Esophagus muscularis mucosa (tissue), 4 donors: ENCODE data around the gene PTPN6. TPM values are rescaled to one million over a fixed set of nuclear protein-coding genes. Genes with fewer than 3 reads are reported as not detected.

Experiments
- DNase-seq: peaks from one replicate; pipeline ENCODE4 v3.0.0-alpha.2; 2017; ENCODE audit errors: extremely low spot score
- H3K27ac ChIP-seq, 4 donors: fragments of 200-600 bp; sonication (generic); replicated peaks in 1 of 4; 1 replicate in 3 of 4; 2 replicates in 1 of 4; pipeline ENCODE4 v1.5.1; 2016 to 2019; ENCODE audit warnings: mild to moderate bottlenecking in 1 of 4
- H3K27me3 ChIP-seq, 4 donors: fragments of 200-600 bp; sonication (generic); one replicate each; pipeline versions ENCODE4 v1.5.1 to v1.6.0; 2016 to 2019
- H3K36me3 ChIP-seq, 4 donors: fragments of 200-600 bp; sonication (generic); one replicate each; pipeline ENCODE4 v1.5.1; 2016 to 2019
- H3K4me1 ChIP-seq, 4 donors: fragments of 200-600 bp; sonication (generic); one replicate each; pipeline ENCODE4 v1.5.1; 2016 to 2019
- H3K4me3 ChIP-seq, 4 donors: fragments of 200-600 bp; sonication (generic); 1 replicate in 2 of 4; 2 replicates in 2 of 4; pipeline ENCODE4 v1.5.1; 2016 to 2019; ENCODE audit warnings: mild to moderate bottlenecking in 4 of 4, moderate library complexity in 1 of 4
- H3K9me3 ChIP-seq, 4 donors: fragments of 200-600 bp; sonication (generic); 1 replicate in 3 of 4; 2 replicates in 1 of 4; pipeline ENCODE4 v1.5.1; 2016 to 2019
- EP300 ChIP-seq: sonication (generic); formaldehyde crosslinking; IDR thresholded peaks from one replicate; pipeline ENCODE4 v1.6.1; 2017; ENCODE audit warnings: antibody characterized with exemption
- POLR2A ChIP-seq: fragments of 450-650 bp; IDR thresholded peaks from one replicate; pipeline ENCODE4 v1.6.1; 2017; ENCODE audit warnings: antibody characterized with exemption, moderate library complexity, mild to moderate bottlenecking, low read depth
- POLR2AphosphoS5 ChIP-seq, 2 donors: sonication (generic); formaldehyde crosslinking; IDR thresholded peaks; one replicate each; pipeline ENCODE4 v1.6.1; 2017; ENCODE audit warnings: antibody characterized with exemption in 2 of 2
- WGBS: methylation state at CpG from one replicate; pipeline ENCODE4 v1.1.5; 2018; 5-methylcytosine and 5-hydroxymethylcytosine counted together
- intact Hi-C: fragments of 100-400 bp; cut with DNase I; formaldehyde crosslinking; loops from one replicate; pipeline ENCODE4 v1.15.1; 2023
- total RNA-seq, 4 donors: library from RNA; depleted of rRNA; stranded (reverse); fragments of >200 nt; gene quantifications; one replicate each; pipeline versions ENCODE4 v1.1.0 to v1.2.1, GENCODE V29; 2016
- TF ChIP-seq, protein P1 (sequence below), 3 experiments: fragments of 200-600 bp in 2 of 3; fragments of 450-650 bp in 1 of 3; sonication (generic) in 2 of 3; IDR thresholded peaks; one replicate each; pipeline ENCODE4 v1.5.1; 2017 to 2019; ENCODE audit warnings: antibody characterized with exemption in 3 of 3, mild to moderate bottlenecking in 2 of 3, moderate library complexity in 1 of 3

Gene PTPN6
- total RNA-seq, 4 donors from 2014 or later, result 9.1 to 16.9 (median 13.3) TPM

DNA sequence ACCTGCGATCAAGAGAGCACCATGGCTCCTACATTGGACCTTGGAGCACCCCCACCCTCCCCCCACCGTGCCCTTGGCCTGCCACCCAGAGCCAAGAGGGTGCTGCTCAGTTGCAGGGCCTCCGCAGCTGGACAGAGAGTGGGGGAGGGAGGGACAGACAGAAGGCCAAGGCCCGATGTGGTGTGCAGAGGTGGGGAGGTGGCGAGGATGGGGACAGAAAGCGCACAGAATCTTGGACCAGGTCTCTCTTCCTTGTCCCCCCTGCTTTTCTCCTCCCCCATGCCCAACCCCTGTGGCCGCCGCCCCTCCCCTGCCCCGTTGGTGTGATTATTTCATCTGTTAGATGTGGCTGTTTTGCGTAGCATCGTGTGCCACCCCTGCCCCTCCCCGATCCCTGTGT, 9.4 kb upstream of the PTPN6 start:
- WGBS, result 67% methylated on average over 10 of the region's 12 CpGs
- intact Hi-C loops, result no loop called here
- no peaks in the 10 kb centered on the region for H3K27me3 ChIP-seq
- H3K36me3 ChIP-seq, result peaks cover 0 to 53% (median 46%) of the 10 kb centered on the region in 4 donors
- no peaks in the 10 kb centered on the region for H3K9me3 ChIP-seq
- peak overlapping the region; percentile 13 to 96 (median 60) for H3K27ac ChIP-seq
- H3K4me1 ChIP-seq, result peaks cover 54 to 82% (median 79%) of the 10 kb centered on the region in 4 donors
- no peak overlapping the region for H3K4me3 ChIP-seq
- TF ChIP-seq EP300 (no peak), POLR2AphosphoS5 (IDR thresholded peaks at IDR 0.05) (peak in 1 of 2 donors; percentile 28), POLR2A (no peak)
- TF ChIP-seq, protein P1, sequence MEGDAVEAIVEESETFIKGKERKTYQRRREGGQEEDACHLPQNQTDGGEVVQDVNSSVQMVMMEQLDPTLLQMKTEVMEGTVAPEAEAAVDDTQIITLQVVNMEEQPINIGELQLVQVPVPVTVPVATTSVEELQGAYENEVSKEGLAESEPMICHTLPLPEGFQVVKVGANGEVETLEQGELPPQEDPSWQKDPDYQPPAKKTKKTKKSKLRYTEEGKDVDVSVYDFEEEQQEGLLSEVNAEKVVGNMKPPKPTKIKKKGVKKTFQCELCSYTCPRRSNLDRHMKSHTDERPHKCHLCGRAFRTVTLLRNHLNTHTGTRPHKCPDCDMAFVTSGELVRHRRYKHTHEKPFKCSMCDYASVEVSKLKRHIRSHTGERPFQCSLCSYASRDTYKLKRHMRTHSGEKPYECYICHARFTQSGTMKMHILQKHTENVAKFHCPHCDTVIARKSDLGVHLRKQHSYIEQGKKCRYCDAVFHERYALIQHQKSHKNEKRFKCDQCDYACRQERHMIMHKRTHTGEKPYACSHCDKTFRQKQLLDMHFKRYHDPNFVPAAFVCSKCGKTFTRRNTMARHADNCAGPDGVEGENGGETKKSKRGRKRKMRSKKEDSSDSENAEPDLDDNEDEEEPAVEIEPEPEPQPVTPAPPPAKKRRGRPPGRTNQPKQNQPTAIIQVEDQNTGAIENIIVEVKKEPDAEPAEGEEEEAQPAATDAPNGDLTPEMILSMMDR (IDR thresholded peaks at IDR 0.05), result no peak
- DNase-seq, result no peak

DNA sequence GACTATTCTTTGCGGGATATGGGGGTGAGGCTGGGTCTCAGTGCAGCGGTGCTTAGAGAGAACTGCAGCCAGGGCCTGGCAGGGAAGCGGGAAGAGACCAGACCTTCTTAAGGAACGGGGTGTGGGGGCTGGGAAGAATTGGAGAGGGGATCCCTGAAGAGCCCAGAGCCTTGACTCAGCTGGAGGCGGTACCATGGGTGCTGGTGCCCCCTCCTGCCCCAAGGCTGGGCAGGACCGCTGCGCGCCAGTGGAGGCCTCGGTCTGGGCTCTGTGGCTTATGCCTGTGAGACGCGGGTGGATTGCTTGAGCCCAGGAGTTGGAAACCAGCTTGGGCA, 8.9 kb upstream of the PTPN6 start:
- Histone ChIP-seq H3K4me3 (no peak overlapping the region), H3K27ac (peak overlapping the region; percentile 91 to 97 (median 96)), H3K9me3 (no peaks in the 10 kb centered on the region), H3K4me1 (peaks cover 52 to 80% (median 77%) of the 10 kb centered on the region in 4 donors), H3K36me3 (peaks cover 0 to 50% (median 47%) of the 10 kb centered on the region in 4 donors), H3K27me3 (no peaks in the 10 kb centered on the region)
- 85% methylated on average over 11 of the region's 11 CpGs for WGBS
- intact Hi-C loops, result no loop called here
- DNase-seq, result no peak
- TF ChIP-seq EP300 (no peak), POLR2A (no peak), POLR2AphosphoS5 (IDR thresholded peaks at IDR 0.05) (no peak)
- TF ChIP-seq, protein P1 (IDR thresholded peaks at IDR 0.05), result no peak

DNA sequence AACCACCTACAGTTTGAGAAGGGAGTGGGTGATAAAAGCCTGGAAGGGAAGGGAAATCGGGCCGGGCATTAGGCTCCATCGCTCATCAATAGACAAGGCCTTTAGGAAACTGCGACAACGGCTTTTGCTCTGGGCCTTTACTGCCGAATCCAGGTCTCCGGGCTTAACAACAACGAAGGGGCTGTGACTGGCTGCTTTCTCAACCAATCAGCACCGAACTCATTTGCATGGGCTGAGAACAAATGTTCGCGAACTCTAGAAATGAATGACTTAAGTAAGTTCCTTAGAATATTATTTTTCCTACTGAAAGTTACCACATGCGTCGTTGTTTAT, 7.8 kb upstream of the PTPN6 start:
- Histone ChIP-seq H3K36me3 (peaks cover 0 to 53% (median 47%) of the 10 kb centered on the region in 4 donors), H3K27me3 (no peaks in the 10 kb centered on the region), H3K4me3 (peak overlapping the region; percentile 69 to 77 (median 73)), H3K4me1 (peaks cover 47 to 69% (median 68%) of the 10 kb centered on the region in 4 donors), H3K27ac (peak overlapping the region; percentile 91 to 97 (median 96)), H3K9me3 (no peaks in the 10 kb centered on the region)
- no peak for DNase-seq
- TF ChIP-seq POLR2A, result no peak
- no peak for TF ChIP-seq EP300
- peak in 1 of 2 donors; percentile 67 for TF ChIP-seq POLR2AphosphoS5 (IDR thresholded peaks at IDR 0.05)
- TF ChIP-seq, protein P1 (IDR thresholded peaks at IDR 0.05), result no peak
- intact Hi-C loops, result no loop called here
- WGBS, result under 1% methylated on average over 13 of the region's 13 CpGs

DNA sequence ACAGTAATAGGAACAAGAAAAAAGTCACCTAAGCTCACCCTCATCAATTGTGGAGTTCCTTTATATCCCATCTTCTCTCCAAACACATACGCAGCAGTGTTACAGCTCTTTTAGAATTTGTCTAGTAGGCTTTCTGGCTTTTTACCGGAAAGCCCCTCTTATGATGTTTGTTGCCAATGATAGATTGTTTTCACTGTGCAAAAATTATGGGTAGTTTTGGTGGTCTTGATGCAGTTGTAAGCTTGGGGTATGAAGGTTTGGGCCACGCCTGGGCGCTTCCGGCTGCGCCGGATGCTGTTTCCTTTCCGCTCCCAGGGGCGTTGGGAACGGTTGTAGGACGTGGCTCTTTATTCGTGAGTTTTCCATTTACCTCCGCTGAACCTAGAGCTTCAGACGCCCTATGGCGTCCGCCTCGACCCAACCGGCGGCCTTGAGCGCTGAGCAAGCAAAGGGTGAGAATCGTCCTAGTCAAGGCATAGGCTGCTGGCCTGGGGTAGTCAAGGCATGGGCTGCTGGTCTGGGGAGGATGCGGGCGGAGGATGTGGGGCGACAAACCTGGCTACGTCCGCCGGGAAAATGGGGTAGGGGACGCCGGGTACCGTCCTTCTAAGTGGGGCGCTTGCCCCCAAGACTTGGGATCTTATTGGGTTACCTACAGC, 7.3 kb upstream of the PTPN6 start, which contains the start of the genes C12orf57 and RNU7-1:
TSS of gene C12orf57 (plus strand) at position 301 of the 659 bp plus-strand sequence. CDS start at position 401, 100 bp downstream.
TSS of gene RNU7-1 (plus strand) at position 95 of the 659 bp plus-strand sequence.
- peak within 1 kb of the TSS; percentile 91 to 97 (median 96) for H3K27ac ChIP-seq
- H3K9me3 ChIP-seq, result no peaks in the 10 kb centered on the region
- peaks cover 0 to 49% (median 45%) of the 10 kb centered on the region in 4 donors for H3K36me3 ChIP-seq
- peak within 1 kb of the TSS; percentile 69 to 77 (median 73) for H3K4me3 ChIP-seq
- H3K4me1 ChIP-seq, result peaks cover 42 to 64% (median 63%) of the 10 kb centered on the region in 4 donors
- DNase-seq, result no peak
- intact Hi-C loops, result no loop called here
- peak; percentile 54 to 97 for TF ChIP-seq POLR2AphosphoS5 (IDR thresholded peaks at IDR 0.05)
- TF ChIP-seq EP300, result no peak
- TF ChIP-seq POLR2A, result peak; percentile 94
- TF ChIP-seq, protein P1 (IDR thresholded peaks at IDR 0.05), result no peak
- no peaks in the 10 kb centered on the region for H3K27me3 ChIP-seq
- 0% methylated on average over 16 of the region's 31 CpGs for WGBS
